Activated T-cell treated with anti-CD3 and anti-CD28 coated beads, Interleukin-2, amount 50 U/mL, for 24 hours (primary cell): ENCODE measurements around the gene DENND1B.

Experiments
- DNase-seq: peaks from one replicate; pipeline ENCODE4 v3.0.0-alpha.2; 2020
- H3K27ac Mint-ChIP-seq: 2 replicates; pipeline ENCODE4 v1.8.0; 2020; ENCODE audit warnings: mild to moderate bottlenecking, mixed read lengths
- H3K27me3 Mint-ChIP-seq: 2 replicates; pipeline ENCODE4 v1.8.0; 2020; ENCODE audit warnings: mixed read lengths
- H3K36me3 Mint-ChIP-seq: 2 replicates; pipeline ENCODE4 v1.8.0; 2020; ENCODE audit warnings: low read depth, mixed read lengths
- H3K4me1 Mint-ChIP-seq: 2 replicates; pipeline ENCODE4 v1.8.0; 2020; ENCODE audit warnings: low read depth, mixed read lengths
- H3K4me3 Mint-ChIP-seq: 2 replicates; pipeline ENCODE4 v1.8.0; 2020; ENCODE audit warnings: mild to moderate bottlenecking, moderate library complexity, mixed read lengths
- H3K9me3 Mint-ChIP-seq: 2 replicates; pipeline ENCODE4 v1.8.0; 2020; ENCODE audit warnings: mixed read lengths

Gene DENND1B

DNA sequence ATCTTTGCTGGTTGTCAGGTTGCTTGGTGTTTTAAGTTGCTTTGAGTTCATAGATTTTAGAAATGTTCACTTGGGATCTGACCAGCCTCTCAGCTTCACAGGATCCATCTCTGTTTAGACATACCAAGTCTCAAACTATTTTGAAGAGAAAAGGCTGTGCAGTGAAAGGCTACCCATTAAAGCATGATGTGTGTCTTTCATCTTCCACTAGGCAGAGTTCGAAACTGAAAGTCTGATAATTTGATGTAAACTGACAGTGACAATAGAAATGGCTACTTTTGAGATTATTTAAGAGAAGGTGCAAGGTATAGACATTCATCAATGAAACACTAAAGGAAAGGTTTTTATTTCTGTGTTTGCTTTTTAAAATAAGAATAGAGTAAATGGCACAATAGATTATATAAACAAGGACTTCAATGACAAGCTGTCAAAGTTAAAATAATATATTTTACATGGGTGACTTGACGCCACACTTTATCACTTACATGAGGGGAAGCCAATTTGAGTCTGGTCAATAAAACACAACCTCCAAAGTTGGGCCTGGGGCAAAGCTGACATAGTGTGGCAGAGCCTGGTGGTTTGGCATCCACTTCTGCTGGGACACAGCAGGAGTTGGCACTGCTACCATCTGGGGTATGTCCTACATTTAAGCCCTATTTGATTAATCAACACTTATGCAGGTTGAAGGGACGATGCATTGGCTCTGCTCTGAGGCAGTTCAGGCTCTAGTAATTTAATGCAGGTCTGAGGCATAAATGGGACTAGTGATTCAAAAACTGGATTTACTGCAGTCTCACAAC lies 309.6 kb downstream of the DENND1B start:
- Mint-ChIP-seq H3K36me3 (no peaks in the 10 kb centered on the region), H3K9me3 (no peaks in the 10 kb centered on the region), H3K4me1 (peaks cover 5% of the 10 kb centered on the region), H3K27ac (no peak overlapping the region), H3K27me3 (no peaks in the 10 kb centered on the region), H3K4me3 (no peak overlapping the region)
- DNase-seq = no peak

DNA sequence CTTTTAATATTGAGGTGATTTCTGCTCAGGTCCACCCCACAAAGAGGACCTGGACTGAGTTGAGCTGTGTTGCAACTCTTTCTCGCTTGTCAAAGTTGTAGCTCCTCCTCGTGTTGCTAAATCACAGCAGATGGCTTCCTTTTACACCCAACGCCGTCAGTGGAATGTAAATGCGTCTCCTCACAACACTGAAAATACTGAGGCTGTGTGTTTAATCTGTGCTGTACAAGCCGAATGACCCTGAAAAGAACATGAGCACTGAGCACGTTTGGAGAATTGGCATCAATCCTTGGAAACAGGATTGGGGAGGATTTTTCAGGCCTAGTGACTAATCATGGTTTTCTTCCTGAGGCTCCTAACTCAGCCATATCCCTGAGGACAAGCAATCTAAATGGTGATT lies 311.2 kb downstream of the DENND1B start:
- no peaks in the 10 kb centered on the region for H3K9me3 Mint-ChIP-seq
- no peaks in the 10 kb centered on the region for H3K36me3 Mint-ChIP-seq
- DNase-seq = no peak
- H3K27me3 Mint-ChIP-seq = no peaks in the 10 kb centered on the region
- H3K4me1 Mint-ChIP-seq = no peaks in the 10 kb centered on the region
- H3K4me3 Mint-ChIP-seq = no peak overlapping the region
- H3K27ac Mint-ChIP-seq = no peak overlapping the region

DNA sequence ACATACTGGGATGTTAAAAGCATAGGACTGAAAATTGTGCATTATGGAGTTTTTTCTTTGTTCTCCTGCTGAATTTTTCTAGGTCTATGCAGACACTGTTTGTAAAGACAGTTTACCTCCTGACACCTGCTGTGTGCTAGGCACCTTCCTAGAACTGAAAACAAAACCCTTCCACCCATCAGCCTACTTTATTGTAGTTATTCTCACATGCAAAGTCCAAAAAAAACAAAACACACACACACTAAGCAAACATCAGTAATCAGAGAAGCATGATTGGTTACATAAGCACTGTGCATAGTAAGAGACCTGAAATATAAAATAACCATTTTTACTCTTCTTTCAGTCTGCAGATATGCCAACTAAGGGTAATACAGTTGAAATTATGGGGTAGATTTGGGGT lies 312.1 kb downstream of the DENND1B start:
- no peaks in the 10 kb centered on the region for H3K36me3 Mint-ChIP-seq
- DNase-seq = no peak
- no peak overlapping the region for H3K27ac Mint-ChIP-seq
- H3K4me3 Mint-ChIP-seq = no peak overlapping the region
- no peaks in the 10 kb centered on the region for H3K9me3 Mint-ChIP-seq
- H3K4me1 Mint-ChIP-seq = no peaks in the 10 kb centered on the region
- no peaks in the 10 kb centered on the region for H3K27me3 Mint-ChIP-seq

DNA sequence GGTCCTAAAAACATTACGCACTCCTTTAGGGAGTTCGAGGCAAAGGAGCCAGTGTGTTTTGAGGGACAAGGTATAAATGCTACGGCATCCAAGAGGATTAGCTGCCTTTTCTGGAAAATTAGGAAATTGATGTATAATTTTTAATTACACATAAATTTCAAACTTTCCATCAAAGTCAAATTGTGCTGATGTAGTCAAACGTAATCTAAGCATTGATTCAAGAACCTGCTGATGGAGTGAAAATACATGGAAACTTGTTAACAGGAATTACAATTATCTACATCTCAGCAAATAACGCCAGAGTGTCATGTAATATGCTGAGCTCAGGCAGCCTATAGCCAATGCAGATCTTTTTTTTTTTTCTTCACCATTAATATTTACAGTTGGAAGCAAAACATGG lies 312.7 kb downstream of the DENND1B start:
- Mint-ChIP-seq H3K36me3 (no peaks in the 10 kb centered on the region), H3K9me3 (no peaks in the 10 kb centered on the region), H3K27ac (no peak overlapping the region), H3K4me1 (no peaks in the 10 kb centered on the region), H3K4me3 (no peak overlapping the region), H3K27me3 (no peaks in the 10 kb centered on the region)
- DNase-seq = no peak
